Body of pancreas (tissue), 4 donors: ENCODE results near the gene POU2F2. TPM values are rescaled to one million over a fixed set of nuclear protein-coding genes. Genes with fewer than 3 reads are reported as not detected.
A peak's percentile ranks its signal among the peaks of the same experiment; 100 is the strongest.

Experiments used
- ATAC-seq: fragments of 150-250 bp; one replicate; pipeline ENCODE4 v1.9.1; 2016
- DNase-seq, 4 donors: peaks; one replicate each; pipeline ENCODE4 v3.0.0-alpha.2; 2019
- H3K27ac ChIP-seq, 4 donors: fragments of 200-600 bp; sonication (generic); 1 replicate in 3 of 4; 2 replicates in 1 of 4; pipeline versions ENCODE4 v1.5.1 to v1.6.1; 2016 to 2019; ENCODE audit warnings: mild to moderate bottlenecking in 1 of 4, mixed read lengths in 1 of 4, moderate library complexity in 1 of 4
- H3K27me3 ChIP-seq, 2 donors: fragments of 200-600 bp; sonication (generic); one replicate each; pipeline ENCODE4 v1.6.0; 2016; ENCODE audit warnings: mild to moderate bottlenecking in 1 of 2
- H3K36me3 ChIP-seq, 2 donors: fragments of 200-600 bp; sonication (generic); replicated peaks in 1 of 2; 2 replicates each; pipeline ENCODE4 v1.5.1; 2016; ENCODE audit warnings: low read depth in 2 of 2; ENCODE audit not compliant: insufficient read depth in 1 of 2
- H3K4me1 ChIP-seq: fragments of 200-600 bp; sonication (generic); one replicate; pipeline ENCODE4 v1.6.0; 2016
- H3K4me3 ChIP-seq, 2 donors: fragments of 200-600 bp; sonication (generic); 1 replicate in 1 of 2; 2 replicates in 1 of 2; pipeline ENCODE4 v1.5.1; 2016 to 2019
- H3K9me3 ChIP-seq, 3 donors: fragments of 200-600 bp; sonication (generic); 1 replicate in 2 of 3; 2 replicates in 1 of 3; pipeline ENCODE4 v1.5.1; 2016
- CTCF ChIP-seq, 7 experiments: fragments of 450-650 bp in 4 of 7; fragments of 200-600 bp in 3 of 7; sonication (generic) in 3 of 7; IDR thresholded peaks; one replicate each; pipeline ENCODE4 v1.5.1; 2016 to 2019; ENCODE audit warnings: antibody characterized with exemption in 7 of 7
- POLR2A ChIP-seq, 3 donors: fragments of 450-650 bp; IDR thresholded peaks; one replicate each; pipeline ENCODE4 v1.6.1; 2016; ENCODE audit warnings: antibody characterized with exemption in 3 of 3, mild to moderate bottlenecking in 2 of 3
- WGBS, 2 donors: methylation state at CpG; one replicate each; pipeline ENCODE4 v1.1.5; 2017; 5-methylcytosine and 5-hydroxymethylcytosine counted together
- intact Hi-C: fragments of 100-400 bp; cut with DNase I; formaldehyde crosslinking; loops from one replicate; pipeline ENCODE4 v1.15.1; 2023
- total RNA-seq, 2 donors: library from RNA; depleted of rRNA; stranded (reverse); fragments of >200 nt; gene quantifications; one replicate each; pipeline ENCODE4 v1.1.0, GENCODE V29; 2016

Gene POU2F2
- total RNA-seq, 2 donors from 2014 or later, result under 0.01 to 1.6 TPM

- Histone ChIP-seq H3K36me3 (no peaks in the 10 kb centered on the region), H3K4me1 (no peaks in the 10 kb centered on the region), H3K4me3 (no peak overlapping the region), H3K9me3 (no peaks in the 10 kb centered on the region), H3K27me3 (no peaks in the 10 kb centered on the region), H3K27ac (no peak overlapping the region)
- ATAC-seq, result no peak
- intact Hi-C loops, result no loop called here
- 73 to 78% methylated on average over 14 to 17 of the region's 17 CpGs for WGBS, 2 donors
- TF ChIP-seq POLR2A (IDR thresholded peaks at IDR 0.05), result no peak
- TF ChIP-seq CTCF (IDR thresholded peaks at IDR 0.05), result no peak
- DNase-seq, result no peak
Observed at GRCh38 chr19:42122691-42123607, 9.3 kb downstream of the POU2F2 start.

DNA sequence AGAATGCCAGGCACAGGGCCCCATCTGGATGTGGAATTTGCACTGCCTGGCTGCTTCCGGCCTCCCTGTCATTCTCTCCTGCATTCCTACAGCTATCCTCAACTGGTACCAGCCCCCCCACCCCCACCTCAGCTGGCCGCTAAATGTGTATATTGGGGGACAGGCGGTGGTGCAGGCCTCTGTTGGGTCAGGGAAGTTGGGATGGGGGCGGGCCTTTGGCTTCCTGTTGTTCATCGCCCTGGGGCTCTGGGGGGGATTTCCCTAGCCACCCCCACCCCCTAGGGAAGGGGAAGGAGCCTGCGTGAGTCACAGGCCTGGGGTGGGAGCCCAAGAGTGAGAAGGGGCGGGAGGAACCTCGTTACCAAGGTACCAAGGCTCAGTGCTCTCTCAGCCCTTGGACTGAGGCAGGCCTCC, 10.6 kb downstream of the POU2F2 start:
- no peak for ATAC-seq

GRCh38 chr19:42121036-42121621, 11.1 kb downstream of the POU2F2 start:
- Histone ChIP-seq H3K36me3 (no peaks in the 10 kb centered on the region), H3K27ac (peak overlapping the region in 1 of 4 donors; percentile 19), H3K9me3 (no peaks in the 10 kb centered on the region), H3K27me3 (no peaks in the 10 kb centered on the region), H3K4me3 (no peak overlapping the region), H3K4me1 (peaks cover 6% of the 10 kb centered on the region)
- ATAC-seq, result no peak
- intact Hi-C loops, result no loop called here
- WGBS, 2 donors, result 59 to 80% methylated on average over 4 to 5 of the region's 5 CpGs
- TF ChIP-seq CTCF (IDR thresholded peaks at IDR 0.05) (no peak), POLR2A (IDR thresholded peaks at IDR 0.05) (no peak)
- no peak for DNase-seq

More for the DNA sequence above, 10.6 kb downstream of the POU2F2 start:
- intact Hi-C loops, result no loop called here
- H3K27ac ChIP-seq, result peak overlapping the region in 1 of 4 donors; percentile 19
- H3K27me3 ChIP-seq, result no peaks in the 10 kb centered on the region
- H3K9me3 ChIP-seq, result no peaks in the 10 kb centered on the region
- TF ChIP-seq POLR2A (IDR thresholded peaks at IDR 0.05), result no peak
- TF ChIP-seq CTCF (IDR thresholded peaks at IDR 0.05), result no peak
- no peak overlapping the region for H3K4me3 ChIP-seq
- peak in 1 of 4 donors; percentile 70 for DNase-seq
- no peaks in the 10 kb centered on the region for H3K36me3 ChIP-seq
- peaks cover 1% of the 10 kb centered on the region for H3K4me1 ChIP-seq
- 52 to 76% methylated on average over 4 to 8 of the region's 8 CpGs for WGBS, 2 donors

GRCh38 chr19:42120276-42120980, 11.8 kb downstream of the POU2F2 start:
- Histone ChIP-seq H3K4me3 (no peak overlapping the region), H3K4me1 (peaks cover 13% of the 10 kb centered on the region), H3K27me3 (no peaks in the 10 kb centered on the region), H3K9me3 (no peaks in the 10 kb centered on the region), H3K36me3 (no peaks in the 10 kb centered on the region), H3K27ac (no peak overlapping the region)
- WGBS, 2 donors, result 90 to 91% methylated on average over 10 of the region's 10 CpGs
- TF ChIP-seq POLR2A (IDR thresholded peaks at IDR 0.05) (no peak), CTCF (IDR thresholded peaks at IDR 0.05) (no peak)
- no peak for DNase-seq
- ATAC-seq, result no peak
- intact Hi-C loops, result no loop called here
